ENCODE measurements around the gene DDX59.

DNA sequence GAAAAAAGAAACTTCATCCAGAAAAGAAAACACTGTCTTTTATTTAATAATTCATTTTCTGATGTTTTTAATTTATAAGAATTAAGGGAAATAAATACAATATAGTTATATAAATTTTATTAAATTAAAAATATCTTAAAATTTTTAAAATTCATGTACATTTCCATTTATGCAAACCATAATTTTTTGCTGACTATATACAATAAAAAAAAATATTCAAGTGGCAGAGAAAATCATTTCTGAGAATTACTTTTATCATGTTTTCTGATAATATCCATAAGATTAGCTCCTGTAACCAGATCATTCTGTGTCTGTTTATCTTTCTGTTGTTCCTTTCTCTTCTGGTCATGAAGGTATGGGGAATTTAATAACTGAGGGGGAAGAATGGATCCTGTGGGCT lies 25.7 kb downstream of the DDX59 start:
- TF ChIP-seq SIN3A (IDR thresholded peaks at IDR 0.05; ENCODE audit: borderline replicate concordance, insufficient read depth, low read length) = no peak
- TF ChIP-seq POLR2AphosphoS5 (IDR thresholded peaks at IDR 0.05; ENCODE audit: low read depth, low read length) = no peak
- TF ChIP-seq, protein P1, sequence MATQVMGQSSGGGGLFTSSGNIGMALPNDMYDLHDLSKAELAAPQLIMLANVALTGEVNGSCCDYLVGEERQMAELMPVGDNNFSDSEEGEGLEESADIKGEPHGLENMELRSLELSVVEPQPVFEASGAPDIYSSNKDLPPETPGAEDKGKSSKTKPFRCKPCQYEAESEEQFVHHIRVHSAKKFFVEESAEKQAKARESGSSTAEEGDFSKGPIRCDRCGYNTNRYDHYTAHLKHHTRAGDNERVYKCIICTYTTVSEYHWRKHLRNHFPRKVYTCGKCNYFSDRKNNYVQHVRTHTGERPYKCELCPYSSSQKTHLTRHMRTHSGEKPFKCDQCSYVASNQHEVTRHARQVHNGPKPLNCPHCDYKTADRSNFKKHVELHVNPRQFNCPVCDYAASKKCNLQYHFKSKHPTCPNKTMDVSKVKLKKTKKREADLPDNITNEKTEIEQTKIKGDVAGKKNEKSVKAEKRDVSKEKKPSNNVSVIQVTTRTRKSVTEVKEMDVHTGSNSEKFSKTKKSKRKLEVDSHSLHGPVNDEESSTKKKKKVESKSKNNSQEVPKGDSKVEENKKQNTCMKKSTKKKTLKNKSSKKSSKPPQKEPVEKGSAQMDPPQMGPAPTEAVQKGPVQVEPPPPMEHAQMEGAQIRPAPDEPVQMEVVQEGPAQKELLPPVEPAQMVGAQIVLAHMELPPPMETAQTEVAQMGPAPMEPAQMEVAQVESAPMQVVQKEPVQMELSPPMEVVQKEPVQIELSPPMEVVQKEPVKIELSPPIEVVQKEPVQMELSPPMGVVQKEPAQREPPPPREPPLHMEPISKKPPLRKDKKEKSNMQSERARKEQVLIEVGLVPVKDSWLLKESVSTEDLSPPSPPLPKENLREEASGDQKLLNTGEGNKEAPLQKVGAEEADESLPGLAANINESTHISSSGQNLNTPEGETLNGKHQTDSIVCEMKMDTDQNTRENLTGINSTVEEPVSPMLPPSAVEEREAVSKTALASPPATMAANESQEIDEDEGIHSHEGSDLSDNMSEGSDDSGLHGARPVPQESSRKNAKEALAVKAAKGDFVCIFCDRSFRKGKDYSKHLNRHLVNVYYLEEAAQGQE (IDR thresholded peaks at IDR 0.05; ENCODE audit: insufficient read depth in 1 of 2, low read depth in 2 of 2, low read length in 2 of 2) = no peak

Measured in PFSK-1 (cell line).